Measurements from ENCODE around the gene ZP3.
"Not testable (repeated sequence)": the region's sequence is repeated elsewhere in the genome, so short reads cannot be mapped to it uniquely, and the experiment has no call there.

GRCh38 chr7:76482660-76483059 is 57.9 kb downstream of the ZP3 start:
- TF ChIP-seq, protein P1, sequence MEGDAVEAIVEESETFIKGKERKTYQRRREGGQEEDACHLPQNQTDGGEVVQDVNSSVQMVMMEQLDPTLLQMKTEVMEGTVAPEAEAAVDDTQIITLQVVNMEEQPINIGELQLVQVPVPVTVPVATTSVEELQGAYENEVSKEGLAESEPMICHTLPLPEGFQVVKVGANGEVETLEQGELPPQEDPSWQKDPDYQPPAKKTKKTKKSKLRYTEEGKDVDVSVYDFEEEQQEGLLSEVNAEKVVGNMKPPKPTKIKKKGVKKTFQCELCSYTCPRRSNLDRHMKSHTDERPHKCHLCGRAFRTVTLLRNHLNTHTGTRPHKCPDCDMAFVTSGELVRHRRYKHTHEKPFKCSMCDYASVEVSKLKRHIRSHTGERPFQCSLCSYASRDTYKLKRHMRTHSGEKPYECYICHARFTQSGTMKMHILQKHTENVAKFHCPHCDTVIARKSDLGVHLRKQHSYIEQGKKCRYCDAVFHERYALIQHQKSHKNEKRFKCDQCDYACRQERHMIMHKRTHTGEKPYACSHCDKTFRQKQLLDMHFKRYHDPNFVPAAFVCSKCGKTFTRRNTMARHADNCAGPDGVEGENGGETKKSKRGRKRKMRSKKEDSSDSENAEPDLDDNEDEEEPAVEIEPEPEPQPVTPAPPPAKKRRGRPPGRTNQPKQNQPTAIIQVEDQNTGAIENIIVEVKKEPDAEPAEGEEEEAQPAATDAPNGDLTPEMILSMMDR (IDR thresholded peaks at IDR 0.05; ENCODE audit: low read length): not testable (repeated sequence)
- TF ChIP-seq EZH2 (optimal IDR thresholded peaks at IDR 0.05; ENCODE audit: low read depth, low read length): not testable (repeated sequence)

All from MM.1S (cell line).